Activated effector memory CD4-positive, alpha-beta T cell treated with anti-CD3 and anti-CD28 coated beads, Interleukin-2, amount 50 U/mL, for 16 hours (primary cell): ENCODE measurements around the gene TBC1D24.

Experiments
- DNase-seq: peaks from one replicate; pipeline ENCODE4 v3.0.0-alpha.2; 2020

TBC1D24 gene

GRCh38 chr16:2500430-2500917, 25.5 kb downstream of the TBC1D24 start:
- DNase-seq = no peak

DNA sequence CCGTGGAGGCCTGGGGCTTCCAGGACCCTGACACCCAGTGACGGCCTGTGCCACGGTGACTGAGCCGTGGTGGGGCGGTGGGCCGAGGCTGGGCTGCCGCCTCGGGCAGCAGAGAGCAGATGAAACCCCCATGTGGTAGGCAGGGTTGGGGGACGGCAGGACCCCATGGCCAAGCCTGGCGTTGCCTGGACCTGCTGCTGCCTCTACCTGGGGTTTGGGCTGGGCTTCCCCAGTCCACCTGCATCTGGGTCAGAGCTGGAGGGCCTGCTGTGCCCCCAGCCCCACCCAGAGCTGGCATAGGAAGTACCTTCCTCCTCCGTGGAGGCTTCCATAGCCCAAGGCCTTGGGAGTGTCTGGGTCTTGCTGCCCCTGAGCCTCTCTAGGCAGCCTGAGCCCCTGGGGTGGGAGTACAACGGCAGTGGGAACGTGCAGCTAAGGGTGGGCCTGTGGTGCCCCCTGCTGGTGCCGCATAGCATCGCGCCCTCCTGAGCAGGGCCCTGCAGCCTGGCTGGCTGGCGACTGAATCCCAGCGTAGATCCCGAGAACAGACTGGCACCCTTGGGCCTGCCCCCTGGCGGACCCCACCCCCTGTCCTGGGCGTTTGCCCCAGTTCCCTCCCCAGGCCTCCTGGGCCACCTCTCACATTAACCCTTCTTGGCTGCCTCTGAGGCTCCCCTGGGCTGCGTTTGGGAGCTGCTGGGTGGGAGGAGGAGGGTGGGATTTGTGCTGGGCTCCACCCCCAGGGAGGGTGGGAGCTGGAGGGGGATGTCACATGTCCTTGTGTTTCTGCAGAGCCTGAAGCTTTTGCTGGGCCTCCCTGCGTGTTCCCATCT, 26.2 kb downstream of the TBC1D24 start:
- peak; percentile 92 for DNase-seq

- no peak for DNase-seq
Measured at GRCh38 chr16:2501946-2502895, 27.3 kb downstream of the TBC1D24 start.

GRCh38 chr16:2505695-2506094, 30.8 kb downstream of the TBC1D24 start:
- no peak for DNase-seq

GRCh38 chr16:2507052-2507659, 32.2 kb downstream of the TBC1D24 start:
- no peak for DNase-seq

DNA sequence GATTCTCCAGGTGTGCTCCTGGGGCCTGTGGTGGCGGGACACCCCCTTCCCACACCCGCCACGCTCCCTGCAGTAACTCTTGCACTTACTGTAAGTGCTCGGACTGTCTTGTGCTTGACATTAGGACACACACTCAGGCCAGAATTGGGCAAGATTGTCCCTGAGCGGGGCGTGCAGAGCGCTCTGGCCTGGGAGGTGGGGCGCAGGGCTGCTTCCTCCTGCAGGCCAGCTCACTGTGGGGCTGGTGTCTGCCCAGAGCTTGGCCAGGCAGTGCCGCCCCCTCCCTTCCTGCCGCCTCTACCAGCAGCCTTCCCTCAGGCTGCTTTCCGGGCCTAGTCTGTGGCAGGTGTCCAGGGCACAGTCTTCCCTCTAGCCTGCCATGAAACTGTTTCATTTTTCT, 32.7 kb downstream of the TBC1D24 start:
- DNase-seq = no peak

GRCh38 chr16:2508722-2509400, 33.9 kb downstream of the TBC1D24 start:
- no peak for DNase-seq

- DNase-seq = no peak
Measured at GRCh38 chr16:2511128-2511800, 36.3 kb downstream of the TBC1D24 start.

DNA sequence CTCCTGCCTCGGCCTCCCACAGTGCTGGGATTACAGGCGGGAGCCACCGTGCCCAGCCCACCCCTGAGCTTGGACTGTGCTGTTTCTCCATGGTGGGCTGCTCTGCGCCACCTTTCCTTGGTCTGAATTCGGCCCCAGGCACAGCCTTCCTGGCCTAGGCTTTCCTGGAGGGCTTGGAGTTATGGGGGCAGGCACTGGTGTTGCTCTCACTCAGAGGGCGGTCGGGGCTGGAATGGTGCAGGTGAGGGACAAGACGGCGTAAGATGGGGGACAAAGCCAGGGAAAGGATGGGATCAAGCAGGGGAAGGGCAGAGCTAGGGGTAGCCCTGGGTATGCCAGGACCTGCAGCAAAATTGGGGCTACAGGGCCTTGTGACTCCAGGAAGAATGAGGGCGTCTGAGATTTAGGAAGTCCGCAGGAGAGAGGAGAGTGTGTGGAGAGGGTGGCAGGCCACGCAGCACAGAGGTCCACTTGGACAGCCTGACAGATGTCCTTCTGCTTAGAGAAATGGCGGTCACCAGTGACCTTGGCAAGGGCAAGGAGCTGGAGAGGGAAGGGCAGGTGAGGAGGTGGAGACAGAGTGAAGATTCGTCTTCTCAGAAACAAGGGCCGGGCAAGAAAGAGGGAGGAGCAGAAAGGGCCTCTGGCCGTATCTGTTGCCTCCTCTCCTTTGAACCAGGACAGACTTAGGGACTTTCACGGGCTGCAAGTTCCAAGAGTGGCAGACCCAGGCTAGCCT, 37.2 kb downstream of the TBC1D24 start:
- DNase-seq = no peak

DNA sequence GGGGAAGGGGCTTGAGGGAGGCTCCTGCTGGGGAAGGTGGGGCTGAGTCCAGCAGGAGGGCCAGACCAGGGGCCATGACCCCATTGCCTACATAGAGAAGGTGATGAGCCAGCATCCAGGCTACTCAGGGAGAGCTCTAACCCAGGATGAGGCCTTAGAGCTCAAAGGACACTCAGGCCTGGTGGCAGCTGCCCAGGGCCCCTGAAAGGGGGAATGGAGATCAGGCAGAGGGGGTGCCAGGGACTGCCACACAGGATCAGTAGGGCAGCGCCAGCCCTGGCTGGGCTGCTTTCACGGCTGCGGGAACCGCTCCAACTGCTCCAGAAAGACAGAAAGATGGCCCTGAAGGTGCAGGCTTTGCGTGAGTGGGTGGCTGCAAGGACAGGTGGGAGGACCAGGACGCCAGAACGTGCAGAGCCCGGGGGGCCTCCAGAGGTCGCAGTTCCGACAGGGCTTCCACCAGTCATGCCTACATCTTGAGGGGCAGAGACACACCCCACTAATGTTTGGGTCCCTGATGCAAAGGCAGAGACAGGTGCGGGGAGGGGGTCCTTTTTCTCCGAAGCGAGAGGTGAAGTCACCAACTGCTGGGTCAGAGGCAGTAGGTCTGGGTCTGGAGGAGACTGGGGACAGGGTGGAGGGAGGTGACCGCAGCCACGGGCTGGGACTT, 37.9 kb downstream of the TBC1D24 start:
- DNase-seq = no peak

- DNase-seq = peak; percentile 96
Measured at GRCh38 chr16:2513405-2514332, 38.7 kb downstream of the TBC1D24 start, which contains the start of gene ATP6V0C. TSS of gene ATP6V0C (plus strand) at chr16:2513952. CDS start at chr16:2514104, 152 bp downstream.

- DNase-seq = peak; percentile 79
Measured at GRCh38 chr16:2514333-2515179, 39.6 kb downstream of the TBC1D24 start.

- DNase-seq = peak; percentile 64
Measured at GRCh38 chr16:2515180-2515851, 40.4 kb downstream of the TBC1D24 start.

GRCh38 chr16:2516391-2517240, 41.7 kb downstream of the TBC1D24 start:
- no peak for DNase-seq

GRCh38 chr16:2517954-2518605, 43.2 kb downstream of the TBC1D24 start:
- DNase-seq = no peak
